HCT116 (cell line): ENCODE results near the gene KNDC1. TPM values are rescaled to one million over a fixed set of nuclear protein-coding genes. Genes with fewer than 3 reads are reported as not detected.
"Not testable (repeated sequence)": the region's sequence is repeated elsewhere in the genome, so short reads cannot be mapped to it uniquely, and the experiment has no call there.

Source experiments
- ATAC-seq: fragments of 200-7000 bp; cut with Tn5 transposase; 2 replicates; pipeline ENCODE4 v1.9.1; 2020; ENCODE audit warnings: mild to moderate bottlenecking, moderate library complexity
- BruUV-seq: library from RNA; stranded (reverse); fragments of 400-500 nt; replicated peaks from 2 replicates; lab custom pipeline; 2021; lab: Mats Ljungman, UMichigan
- CTCF ChIA-PET: fragments of 300-600 bp; sonication (Branson Sonifier 250); formaldehyde crosslinking; loops from one replicate; lab custom pipeline; 2021; ENCODE audit warnings: antibody characterized with exemption; lab: Charles Lee
- POLR2A ChIA-PET: fragments of 300-600, 350-600 bp; sonication (Branson Sonifier 250); formaldehyde crosslinking; loops from one replicate; lab custom pipeline; 2021; ENCODE audit warnings: antibody characterized with exemption; lab: Charles Lee
- RAD21 ChIA-PET, 2 experiments: fragments of 300-600 bp; sonication (Branson Sonifier 250); formaldehyde crosslinking; loops; one replicate each; lab custom pipeline; 2023; ENCODE audit warnings: low total read pairs in 2 of 2; ENCODE audit not compliant: uncharacterized antibody in 2 of 2, unreplicated experiment in 2 of 2, low non-redundant PET in 1 of 2; lab: Charles Lee
- DNase-seq: peaks from one replicate; pipeline ENCODE4 v3.0.0-alpha.2; 2010; ENCODE audit warnings: low read depth, low spot score
- H2AFZ ChIP-seq: fragments of 200-600 bp; shearing (Covaris generic), sonication (generic); 2 replicates; pipeline ENCODE4 v1.6.1; 2017; ENCODE audit warnings: low read depth, mixed run types, mixed read lengths, antibody characterized with exemption, low read length; ENCODE audit not compliant: poor library complexity, severe bottlenecking
- H3K27ac ChIP-seq: 2 replicates; pipeline ENCODE4 v1.5.1; 2012; ENCODE audit warnings: low read depth, low read length
- H3K27me3 ChIP-seq: fragments of 200-600 bp; sonication (generic); 2 replicates; pipeline ENCODE4 v1.6.1; 2016; ENCODE audit warnings: mixed run types, low read length, mixed read lengths; ENCODE audit not compliant: insufficient read depth
- H3K36me3 ChIP-seq, 2 experiments: fragments of 200-500 bp in 1 of 2; fragments of 200-600 bp in 1 of 2; sonication (Bioruptor generic) in 1 of 2; sonication (generic) in 1 of 2; 2 replicates each; pipeline versions ENCODE4 v1.5.1 to v1.6.1; 2014 to 2016; ENCODE audit warnings: low read length in 2 of 2, inconsistent platforms in 1 of 2, mixed read lengths in 1 of 2, mixed run types in 1 of 2; ENCODE audit not compliant: insufficient read depth in 2 of 2, control insufficient read depth in 1 of 2
- H3K4me1 ChIP-seq, 2 experiments: fragments of 200-600 bp in 1 of 2; sonication (generic) in 1 of 2; 2 replicates each; pipeline versions ENCODE4 v1.5.1 to v1.6.1; 2012 to 2017; ENCODE audit warnings: low read length in 2 of 2, inconsistent platforms in 1 of 2, mild to moderate bottlenecking in 1 of 2, mixed read lengths in 1 of 2, mixed run types in 1 of 2, moderate library complexity in 1 of 2; ENCODE audit not compliant: insufficient read depth in 2 of 2, control insufficient read depth in 1 of 2
- H3K4me2 ChIP-seq: fragments of 200-600 bp; sonication (generic); 2 replicates; pipeline ENCODE4 v1.6.1; 2017; ENCODE audit warnings: mixed run types, low read length, mixed read lengths
- H3K4me3 ChIP-seq, 2 experiments: fragments of 200-600 bp in 1 of 2; sonication (generic) in 1 of 2; replicated peaks in 1 of 2; 2 replicates each; pipeline ENCODE4 v1.5.1; 2011 to 2016; ENCODE audit warnings: low read length in 2 of 2, control low read depth in 1 of 2, low read depth in 1 of 2, mild to moderate bottlenecking in 1 of 2, mixed read lengths in 1 of 2, mixed run types in 1 of 2
- H3K79me2 ChIP-seq: fragments of 200-600 bp; sonication (generic); 2 replicates; pipeline ENCODE4 v1.6.1; 2017; ENCODE audit warnings: mild to moderate bottlenecking, mixed run types, low read length, moderate library complexity, mixed read lengths; ENCODE audit not compliant: insufficient read depth
- H3K9ac ChIP-seq: fragments of 200-600 bp; sonication (generic); 2 replicates; pipeline ENCODE4 v1.6.1; 2016; ENCODE audit warnings: low read length, mixed read lengths
- H3K9me2 ChIP-seq: fragments of 200-600 bp; sonication (generic), shearing (Covaris generic); 2 replicates; pipeline ENCODE4 v1.6.1; 2017; ENCODE audit warnings: mixed run types, mild to moderate bottlenecking, moderate library complexity; ENCODE audit not compliant: insufficient read depth
- H3K9me3 ChIP-seq, 2 experiments: fragments of 200-500 bp in 1 of 2; fragments of 200-600 bp in 1 of 2; sonication (Bioruptor generic) in 1 of 2; sonication (generic) in 1 of 2; 2 replicates each; pipeline ENCODE4 v1.6.1; 2014 to 2017; ENCODE audit warnings: low read length in 2 of 2, mixed read lengths in 2 of 2, inconsistent platforms in 1 of 2, low read depth in 1 of 2, mild to moderate bottlenecking in 1 of 2, mixed run types in 1 of 2, moderate library complexity in 1 of 2; ENCODE audit not compliant: control insufficient read depth in 1 of 2, insufficient read depth in 1 of 2
- H4K20me1 ChIP-seq: fragments of 200-600 bp; sonication (generic), shearing (Covaris generic); 2 replicates; pipeline ENCODE4 v1.6.1; 2017; ENCODE audit warnings: mixed run types, mild to moderate bottlenecking, moderate library complexity; ENCODE audit not compliant: insufficient read depth
- ATF3 ChIP-seq: IDR thresholded peaks from 2 replicates; pipeline ENCODE4 v1.6.1; 2012
- CEBPB ChIP-seq: IDR thresholded peaks from 2 replicates; pipeline ENCODE4 v1.6.1; 2012; ENCODE audit warnings: low read depth
- EGR1 ChIP-seq: IDR thresholded peaks from 2 replicates; pipeline ENCODE4 v1.6.1; 2012; ENCODE audit warnings: low read depth
- EZH2 ChIP-seq: fragments of 200-600 bp; sonication (generic); IDR thresholded peaks from 2 replicates; pipeline ENCODE4 v1.6.1; 2017; ENCODE audit warnings: antibody characterized with exemption, mixed run types
- EZH2phosphoT487 ChIP-seq: fragments of 200-600 bp; IDR thresholded peaks from 2 replicates; pipeline ENCODE4 v1.6.1; 2018; ENCODE audit warnings: antibody characterized with exemption, borderline replicate concordance
- FOSL1 ChIP-seq: IDR thresholded peaks from 2 replicates; pipeline ENCODE4 v1.6.1; 2012; ENCODE audit warnings: low read depth
- JUND ChIP-seq: IDR thresholded peaks from 2 replicates; pipeline ENCODE4 v1.6.1; 2012
- MAX ChIP-seq: IDR thresholded peaks from 2 replicates; pipeline ENCODE4 v1.6.1; 2012
- POLR2A ChIP-seq: IDR thresholded peaks from 2 replicates; pipeline ENCODE4 v1.7.0; 2011; ENCODE audit warnings: borderline replicate concordance; ENCODE audit not compliant: insufficient read depth, insufficient read length; ENCODE audit errors: extremely low read depth
- POLR2AphosphoS5 ChIP-seq: IDR thresholded peaks from 2 replicates; pipeline ENCODE4 v1.6.1; 2011; ENCODE audit warnings: mild to moderate bottlenecking, low read depth, low read length, moderate library complexity
- RAD21 ChIP-seq: IDR thresholded peaks from 2 replicates; pipeline ENCODE4 v1.6.1; 2012; ENCODE audit warnings: low read depth, mild to moderate bottlenecking
- SIN3A ChIP-seq: IDR thresholded peaks from 2 replicates; pipeline ENCODE4 v1.6.1; 2012; ENCODE audit warnings: low read depth
- SP1 ChIP-seq: IDR thresholded peaks from 2 replicates; pipeline ENCODE4 v1.6.1; 2012; ENCODE audit warnings: low read depth
- SRF ChIP-seq: IDR thresholded peaks from 2 replicates; pipeline ENCODE4 v1.6.1; 2012; ENCODE audit warnings: low read depth
- TCF7L2 ChIP-seq: IDR thresholded peaks from 2 replicates; pipeline ENCODE4 v1.7.0; 2011; ENCODE audit warnings: borderline replicate concordance, inconsistent platforms; ENCODE audit not compliant: insufficient read depth, insufficient read length; ENCODE audit errors: extremely low read depth
- YY1 ChIP-seq: IDR thresholded peaks from 2 replicates; pipeline ENCODE4 v1.6.1; 2011; ENCODE audit warnings: low read length, low read depth, moderate library complexity, mild to moderate bottlenecking; ENCODE audit not compliant: insufficient replicate concordance; ENCODE audit errors: extremely low read depth
- ZFX ChIP-seq: fragments of 450-650 bp; IDR thresholded peaks from 2 replicates; pipeline ENCODE4 v1.6.1; 2017
- ZNF274 ChIP-seq: fragments of 200-500 bp; sonication (Bioruptor generic); IDR thresholded peaks from 2 replicates; pipeline ENCODE4 v1.6.1; 2014; ENCODE audit warnings: mild to moderate bottlenecking, low read depth, low read length, inconsistent platforms
- intact Hi-C: fragments of 100-400 bp; cut with micrococcal nuclease; formaldehyde crosslinking; loops from 2 replicates; pipeline ENCODE4 v1.10.0; 2022
- total RNA-seq: library from RNA; stranded (reverse); gene quantifications from one replicate; pipeline ENCODE4 v1.2.1, GENCODE V29; 2021; ENCODE audit not compliant: unreplicated experiment
- TF ChIP-seq, protein P1 (sequence below): IDR thresholded peaks from 2 replicates; pipeline ENCODE4 v1.6.1; 2012; ENCODE audit warnings: low read depth

KNDC1 gene
- total RNA-seq, 1 experiment from 2014 or later, result 3.6 TPM

DNA sequence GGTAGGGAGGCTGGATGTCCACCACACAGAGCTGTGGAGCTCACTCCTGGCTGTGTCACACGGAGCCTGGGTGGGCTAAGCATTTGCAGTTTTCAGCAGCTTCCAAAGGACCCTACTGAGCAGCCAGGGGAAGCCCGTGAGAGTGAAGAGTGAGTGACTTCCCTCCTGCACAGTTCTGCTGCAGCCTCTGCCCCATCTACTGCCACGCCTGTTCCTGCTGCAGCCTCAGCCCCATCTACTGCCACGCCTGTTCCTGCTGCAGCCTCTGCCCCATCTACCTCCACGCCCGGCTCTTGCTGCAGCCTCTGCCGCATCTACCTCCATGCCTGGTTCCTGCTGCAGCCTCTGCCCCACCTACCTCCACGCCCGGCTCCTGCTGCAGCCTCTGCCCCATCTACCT is 104.4 kb downstream of the KNDC1 start:
- Histone ChIP-seq H3K4me1 (peaks cover 16 to 27% of the 10 kb centered on the region in 2 experiments), H3K79me2 (no peaks in the 10 kb centered on the region), H3K36me3 (no peaks in the 10 kb centered on the region), H3K9me3 (no peaks in the 10 kb centered on the region), H3K4me3 (no peak overlapping the region), H3K27me3 (no peaks in the 10 kb centered on the region), H3K4me2 (no peak overlapping the region), H3K9ac (no peak overlapping the region), H2AFZ (no peak overlapping the region), H4K20me1 (no peaks in the 10 kb centered on the region), H3K9me2 (no peaks in the 10 kb centered on the region), H3K27ac (no peak overlapping the region)
- no peak for TF ChIP-seq RAD21
- no peak for TF ChIP-seq ZFX
- no peak for TF ChIP-seq SRF
- TF ChIP-seq YY1, result no peak
- no peak for TF ChIP-seq ZNF274
- no peak for TF ChIP-seq TCF7L2
- TF ChIP-seq SIN3A, result no peak
- no peak for TF ChIP-seq JUND
- TF ChIP-seq, protein P1, sequence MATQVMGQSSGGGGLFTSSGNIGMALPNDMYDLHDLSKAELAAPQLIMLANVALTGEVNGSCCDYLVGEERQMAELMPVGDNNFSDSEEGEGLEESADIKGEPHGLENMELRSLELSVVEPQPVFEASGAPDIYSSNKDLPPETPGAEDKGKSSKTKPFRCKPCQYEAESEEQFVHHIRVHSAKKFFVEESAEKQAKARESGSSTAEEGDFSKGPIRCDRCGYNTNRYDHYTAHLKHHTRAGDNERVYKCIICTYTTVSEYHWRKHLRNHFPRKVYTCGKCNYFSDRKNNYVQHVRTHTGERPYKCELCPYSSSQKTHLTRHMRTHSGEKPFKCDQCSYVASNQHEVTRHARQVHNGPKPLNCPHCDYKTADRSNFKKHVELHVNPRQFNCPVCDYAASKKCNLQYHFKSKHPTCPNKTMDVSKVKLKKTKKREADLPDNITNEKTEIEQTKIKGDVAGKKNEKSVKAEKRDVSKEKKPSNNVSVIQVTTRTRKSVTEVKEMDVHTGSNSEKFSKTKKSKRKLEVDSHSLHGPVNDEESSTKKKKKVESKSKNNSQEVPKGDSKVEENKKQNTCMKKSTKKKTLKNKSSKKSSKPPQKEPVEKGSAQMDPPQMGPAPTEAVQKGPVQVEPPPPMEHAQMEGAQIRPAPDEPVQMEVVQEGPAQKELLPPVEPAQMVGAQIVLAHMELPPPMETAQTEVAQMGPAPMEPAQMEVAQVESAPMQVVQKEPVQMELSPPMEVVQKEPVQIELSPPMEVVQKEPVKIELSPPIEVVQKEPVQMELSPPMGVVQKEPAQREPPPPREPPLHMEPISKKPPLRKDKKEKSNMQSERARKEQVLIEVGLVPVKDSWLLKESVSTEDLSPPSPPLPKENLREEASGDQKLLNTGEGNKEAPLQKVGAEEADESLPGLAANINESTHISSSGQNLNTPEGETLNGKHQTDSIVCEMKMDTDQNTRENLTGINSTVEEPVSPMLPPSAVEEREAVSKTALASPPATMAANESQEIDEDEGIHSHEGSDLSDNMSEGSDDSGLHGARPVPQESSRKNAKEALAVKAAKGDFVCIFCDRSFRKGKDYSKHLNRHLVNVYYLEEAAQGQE, result no peak
- TF ChIP-seq POLR2AphosphoS5, result no peak
- TF ChIP-seq POLR2A, result no peak
- TF ChIP-seq EZH2phosphoT487, result no peak
- no peak for TF ChIP-seq CEBPB
- TF ChIP-seq EZH2, result no peak
- TF ChIP-seq MAX, result no peak
- TF ChIP-seq ATF3, result no peak
- no peak for TF ChIP-seq EGR1
- TF ChIP-seq FOSL1, result no peak
- TF ChIP-seq SP1, result no peak
- BruUV-seq, result no TSS peak
- CTCF ChIA-PET, result no interaction called here
- ATAC-seq, result no peak
- POLR2A ChIA-PET, result no interaction called here
- intact Hi-C loops, result no loop called here
- RAD21 ChIA-PET, result no interaction called here
- DNase-seq, result no peak

GRCh38 chr10:133265052-133265451 is 105.0 kb downstream of the KNDC1 start:
- intact Hi-C loops, BruUV-seq, DNase-seq, H3K27me3 ChIP-seq, H3K36me3 ChIP-seq, POLR2A ChIA-PET, CTCF ChIA-PET, H4K20me1 ChIP-seq, ATAC-seq, RAD21 ChIA-PET, H3K4me3 ChIP-seq, H3K9ac ChIP-seq, H3K27ac ChIP-seq, H3K9me3 ChIP-seq, H3K4me2 ChIP-seq, H3K79me2 ChIP-seq, H3K9me2 ChIP-seq, H2AFZ ChIP-seq: not testable (repeated sequence)
- H3K4me1 ChIP-seq, result peaks cover 10 to 21% of the 10 kb centered on the region in 2 experiments; a peak in 3 of 4 replicates
